Endothelial cell of umbilical vein (primary cell): ENCODE measurements around the gene KRTAP4-5. TPM values are rescaled to one million over a fixed set of nuclear protein-coding genes. Genes with fewer than 3 reads are reported as not detected.

Source experiments
- BruUV-seq: library from RNA; stranded (reverse); fragments of 400-500 nt; replicated peaks from 2 replicates; lab custom pipeline; 2021; lab: Mats Ljungman, UMichigan
- CTCF ChIA-PET: fragments of 300-600, 350-600 bp; sonication (Branson Sonifier 250); formaldehyde crosslinking; loops from one replicate; lab custom pipeline; 2021; ENCODE audit warnings: antibody characterized with exemption, inconsistent platforms; lab: Charles Lee
- POLR2A ChIA-PET: fragments of 300-600, 350-600 bp; sonication (Branson Sonifier 250); formaldehyde crosslinking; loops from one replicate; lab custom pipeline; 2021; ENCODE audit warnings: antibody characterized with exemption, inconsistent platforms; lab: Charles Lee
- DNase-seq: peaks from one replicate; pipeline ENCODE4 v3.0.0-alpha.2; 2011; ENCODE audit warnings: low read depth, low spot score
- FAIRE-seq: peaks from 2 replicates; lab custom pipeline; 2011; peaks lifted over from hg19 to GRCh38; lab: Jason Lieb, UNC
- H2AFZ ChIP-seq: 2 replicates; pipeline ENCODE4 v1.6.0; 2012; ENCODE audit warnings: low read depth, low read length, control low read depth, inconsistent platforms
- H3K27ac ChIP-seq: 2 replicates; pipeline ENCODE4 v1.5.1; 2011; ENCODE audit warnings: low read depth, mild to moderate bottlenecking, control low read depth, low read length, moderate library complexity; ENCODE audit not compliant: insufficient read depth
- H3K27me3 ChIP-seq, 2 experiments: 2 replicates each; pipeline versions ENCODE4 v1.6.0 to v1.6.1; 2011; ENCODE audit warnings: low read length in 2 of 2, mixed read lengths in 1 of 2; ENCODE audit not compliant: control insufficient read depth in 2 of 2, insufficient read depth in 2 of 2
- H3K36me3 ChIP-seq, 2 experiments: 2 replicates in 1 of 2; 3 replicates in 1 of 2; pipeline ENCODE4 v1.5.1; 2011; ENCODE audit warnings: low read length in 2 of 2, mild to moderate bottlenecking in 1 of 2, moderate library complexity in 1 of 2; ENCODE audit not compliant: control insufficient read depth in 2 of 2, insufficient read depth in 2 of 2; ENCODE audit errors: extremely low read depth in 1 of 2
- H3K4me1 ChIP-seq: 3 replicates; pipeline ENCODE4 v1.5.1; 2011; ENCODE audit warnings: mild to moderate bottlenecking, low read length; ENCODE audit not compliant: control insufficient read depth, insufficient read depth; ENCODE audit errors: extremely low read depth
- H3K4me2 ChIP-seq: 2 replicates; pipeline ENCODE4 v1.6.1; 2011; ENCODE audit warnings: low read length, control low read depth, mixed read lengths; ENCODE audit not compliant: insufficient read depth
- H3K4me3 ChIP-seq, 3 experiments: fragments of 200-600 bp in 1 of 3; sonication (generic), shearing (Covaris generic) in 1 of 3; replicated peaks in 1 of 3; 2 replicates each; pipeline ENCODE4 v1.5.1; 2011 to 2016; ENCODE audit warnings: control low read depth in 3 of 3, low read length in 3 of 3, mild to moderate bottlenecking in 2 of 3, inconsistent platforms in 1 of 3, low read depth in 1 of 3, moderate library complexity in 1 of 3; ENCODE audit not compliant: insufficient read depth in 1 of 3
- H3K79me2 ChIP-seq: 2 replicates; pipeline ENCODE4 v1.6.0; 2012; ENCODE audit warnings: low read length, inconsistent platforms; ENCODE audit not compliant: control insufficient read depth, insufficient read depth
- H3K9ac ChIP-seq: replicated peaks from 2 replicates; pipeline ENCODE3; 2011; ENCODE audit warnings: low read length, control low read depth; ENCODE audit not compliant: insufficient read depth; ENCODE audit errors: extremely low read depth
- H3K9me1 ChIP-seq: replicated peaks from 3 replicates; pipeline ENCODE4 v1.6.0; 2011; ENCODE audit warnings: mild to moderate bottlenecking, low read length; ENCODE audit not compliant: control insufficient read depth, insufficient read depth; ENCODE audit errors: extremely low read depth
- H3K9me3 ChIP-seq: replicated peaks from 2 replicates; pipeline ENCODE4 v1.5.1; 2012; ENCODE audit warnings: low read length, inconsistent platforms; ENCODE audit not compliant: control insufficient read depth, insufficient read depth
- H4K20me1 ChIP-seq: replicated peaks from 2 replicates; pipeline ENCODE3; 2011; ENCODE audit warnings: mild to moderate bottlenecking, low read length; ENCODE audit not compliant: control insufficient read depth, insufficient read depth; ENCODE audit errors: extremely low read depth
- CTCF ChIP-seq, 2 donors: IDR thresholded peaks; 1 replicate in 1 of 2; 2 replicates in 1 of 2; pipeline ENCODE4 v1.5.1; 2011; ENCODE audit warnings: low read length in 2 of 2, mild to moderate bottlenecking in 2 of 2, moderate library complexity in 2 of 2, control low read depth in 1 of 2, inconsistent platforms in 1 of 2, low read depth in 1 of 2; ENCODE audit not compliant: insufficient read depth in 1 of 2; ENCODE audit errors: extremely low read depth in 1 of 2
- EZH2 ChIP-seq: IDR thresholded peaks from 2 replicates; pipeline ENCODE4 v1.6.1; 2012; ENCODE audit warnings: borderline replicate concordance, low read depth, mild to moderate bottlenecking, moderate library complexity, low read length, inconsistent platforms; ENCODE audit not compliant: severe bottlenecking
- FOS ChIP-seq: IDR thresholded peaks from 2 replicates; pipeline ENCODE4 v1.6.1; 2011; ENCODE audit warnings: mild to moderate bottlenecking, low read length, moderate library complexity, borderline replicate concordance; ENCODE audit not compliant: insufficient read depth
- GATA2 ChIP-seq: IDR thresholded peaks from 2 replicates; pipeline ENCODE4 v1.7.0; 2011; ENCODE audit warnings: low read depth, mild to moderate bottlenecking, moderate library complexity, mixed read lengths, low read length; ENCODE audit not compliant: insufficient read length, insufficient read depth
- JUN ChIP-seq: IDR thresholded peaks from 2 replicates; pipeline ENCODE4 v1.6.1; 2011; ENCODE audit warnings: borderline replicate concordance, low read depth; ENCODE audit not compliant: insufficient read length, insufficient read depth
- MAX ChIP-seq: IDR thresholded peaks from 2 replicates; pipeline ENCODE4 v1.6.1; 2011; ENCODE audit not compliant: insufficient read depth, insufficient read length
- MYC ChIP-seq: IDR thresholded peaks from one replicate; pipeline ENCODE4 v1.6.1; 2011; ENCODE audit warnings: mild to moderate bottlenecking, low read depth, low read length
- POLR2A ChIP-seq: IDR thresholded peaks from 2 replicates; pipeline ENCODE4 v1.6.1; 2012; ENCODE audit warnings: low read depth, mild to moderate bottlenecking, control low read depth, low read length
- POLR2AphosphoS5 ChIP-seq: IDR thresholded peaks from 2 replicates; pipeline ENCODE4 v1.6.1; 2012; ENCODE audit warnings: low read depth, mild to moderate bottlenecking, control low read depth, low read length, moderate library complexity; ENCODE audit not compliant: insufficient read depth
- dilution Hi-C: fragments of 300-500 bp; cut with MboI; formaldehyde crosslinking; loops from one replicate; pipeline ENCODE4 v1.15.0; 2019; ENCODE audit warnings: low sequenced_read_pairs; ENCODE audit not compliant: extremely low pct_ligation_motif_present
- intact Hi-C: fragments of 100-400 bp; cut with micrococcal nuclease; formaldehyde crosslinking; loops from one replicate; pipeline ENCODE4 v1.10.0; 2022
- polyA plus RNA-seq, 4 experiments: library from polyadenylated mRNA; depleted of rRNA in 3 of 4; stranded (reverse) in 3 of 4; unstranded in 1 of 4; fragments of >200 nt; gene quantifications; 2 replicates each; pipeline versions ENCODE4 v1.2.1 to v1.2.3, GENCODE V29; 2011 to 2012; ENCODE audit warnings: missing spikeins in 1 of 4
- total RNA-seq: library from RNA; stranded (reverse); gene quantifications from 2 replicates; pipeline ENCODE4 v1.2.3, GENCODE V29; 2021

The KRTAP4-5 gene
- total and polyA plus RNA-seq, 2 donors (not counting 3 experiments of a cell fraction or from before 2014, with no cell fraction given), result not detected

- BruUV-seq, result no TSS peak
- H3K4me2 ChIP-seq, result no peak overlapping the region
Measured at GRCh38 chr17:41196068-41196467, 46.4 kb upstream of the KRTAP4-5 start.

More at GRCh38 chr17:41196068-41196467, 46.4 kb upstream of the KRTAP4-5 start:
- no peak overlapping the region for H3K9ac ChIP-seq
- no peak overlapping the region for H3K27ac ChIP-seq
- no peaks in the 10 kb centered on the region for H3K9me1 ChIP-seq
- TF ChIP-seq EZH2, result no peak
- no peak for TF ChIP-seq POLR2A
- TF ChIP-seq POLR2AphosphoS5, result no peak
- no peak for TF ChIP-seq MYC
- TF ChIP-seq GATA2, result no peak
- no peak for TF ChIP-seq CTCF (IDR thresholded peaks at IDR 0.05; ENCODE audit: extremely low read depth in 1 of 2, insufficient read depth in 1 of 2, low read depth in 1 of 2, low read length in 2 of 2)
- TF ChIP-seq MAX, result no peak
- TF ChIP-seq FOS, result no peak
- no peak for TF ChIP-seq JUN
- no peak overlapping the region for H2AFZ ChIP-seq
- FAIRE-seq (no peak), DNase-seq (no peak)
- dilution Hi-C loops (no loop called here), intact Hi-C loops (no loop called here)
- H3K4me3 ChIP-seq, result no peak overlapping the region
- H3K79me2 ChIP-seq, result no peaks in the 10 kb centered on the region
- CTCF ChIA-PET, result no interaction called here
- H4K20me1 ChIP-seq, result no peaks in the 10 kb centered on the region
- H3K4me1 ChIP-seq, result no peaks in the 10 kb centered on the region
- H3K27me3 ChIP-seq, result no peaks in the 10 kb centered on the region
- no peaks in the 10 kb centered on the region for H3K36me3 ChIP-seq
- H3K9me3 ChIP-seq, result no peaks in the 10 kb centered on the region
- POLR2A ChIA-PET, result no interaction called here
